Type B pancreatic cell (in vitro differentiated cells): ENCODE measurements around the gene SCRN1. TPM values are rescaled to one million over a fixed set of nuclear protein-coding genes. Genes with fewer than 3 reads are reported as not detected.

Experiments
- DNase-seq: peaks from one replicate; pipeline ENCODE4 v3.0.0; 2021; ENCODE audit warnings: mixed read lengths; ENCODE audit not compliant: unreplicated experiment; ENCODE audit errors: extremely low spot score
- H3K27ac Mint-ChIP-seq: 2 replicates; pipeline ENCODE4 v1.8.0; 2021; ENCODE audit warnings: mild to moderate bottlenecking, mixed read lengths
- H3K27me3 Mint-ChIP-seq: 2 replicates; pipeline ENCODE4 v1.8.0; 2021; ENCODE audit warnings: mixed read lengths
- H3K36me3 Mint-ChIP-seq: 2 replicates; pipeline ENCODE4 v1.8.0; 2021; ENCODE audit warnings: mixed read lengths
- H3K4me1 Mint-ChIP-seq: one replicate; pipeline ENCODE4 v1.8.0; 2021; ENCODE audit warnings: mixed read lengths; ENCODE audit not compliant: unreplicated experiment
- H3K4me3 Mint-ChIP-seq: 2 replicates; pipeline ENCODE4 v1.8.0; 2021; ENCODE audit warnings: mild to moderate bottlenecking, mixed read lengths
- H3K9me3 Mint-ChIP-seq: 2 replicates; pipeline ENCODE4 v1.8.0; 2021; ENCODE audit warnings: mixed read lengths
- CTCF ChIP-seq: fragments of 200-600 bp; sonication (generic); conservative IDR thresholded peaks from 2 replicates; pipeline ENCODE4 v1.5.0; 2021; ENCODE audit warnings: antibody characterized with exemption, mild to moderate bottlenecking
- total RNA-seq: library from RNA; stranded (reverse); gene quantifications from 2 replicates; pipeline ENCODE4 v1.2.1, GENCODE V29; 2021; ENCODE audit warnings: low replicate concordance

The SCRN1 gene
- total RNA-seq, 1 donor from 2014 or later: 62.7 TPM

GRCh38 chr7:29940199-29940598, 49.4 kb downstream of the SCRN1 start:
- DNase-seq: no peak
- H3K4me3 Mint-ChIP-seq: no peak overlapping the region
- H3K36me3 Mint-ChIP-seq: peaks cover 53% of the 10 kb centered on the region
- no peaks in the 10 kb centered on the region for H3K4me1 Mint-ChIP-seq
- no peaks in the 10 kb centered on the region for H3K27me3 Mint-ChIP-seq
- no peak overlapping the region for H3K27ac Mint-ChIP-seq
- no peak for TF ChIP-seq CTCF
- H3K9me3 Mint-ChIP-seq: no peaks in the 10 kb centered on the region

GRCh38 chr7:29937132-29937531, 52.5 kb downstream of the SCRN1 start:
- Mint-ChIP-seq H3K4me1 (no peaks in the 10 kb centered on the region), H3K27me3 (no peaks in the 10 kb centered on the region), H3K4me3 (no peak overlapping the region), H3K9me3 (no peaks in the 10 kb centered on the region), H3K36me3 (peaks cover 38% of the 10 kb centered on the region), H3K27ac (no peak overlapping the region)
- TF ChIP-seq CTCF: no peak
- no peak for DNase-seq

- Mint-ChIP-seq H3K4me1 (no peaks in the 10 kb centered on the region), H3K9me3 (no peaks in the 10 kb centered on the region), H3K27ac (no peak overlapping the region), H3K36me3 (peaks cover 42% of the 10 kb centered on the region), H3K27me3 (no peaks in the 10 kb centered on the region), H3K4me3 (no peak overlapping the region)
- no peak for TF ChIP-seq CTCF
- no peak for DNase-seq
Measured at GRCh38 chr7:29935111-29935510, 54.5 kb downstream of the SCRN1 start.

- DNase-seq: no peak
- H3K36me3 Mint-ChIP-seq: peaks cover 18% of the 10 kb centered on the region
- no peaks in the 10 kb centered on the region for H3K27me3 Mint-ChIP-seq
- no peaks in the 10 kb centered on the region for H3K4me1 Mint-ChIP-seq
- no peak overlapping the region for H3K4me3 Mint-ChIP-seq
- H3K9me3 Mint-ChIP-seq: no peaks in the 10 kb centered on the region
- TF ChIP-seq CTCF: no peak
- no peak overlapping the region for H3K27ac Mint-ChIP-seq
Measured at GRCh38 chr7:29929018-29929807, 60.4 kb downstream of the SCRN1 start.

GRCh38 chr7:29926741-29927140, 62.9 kb downstream of the SCRN1 start:
- Mint-ChIP-seq H3K27me3 (no peaks in the 10 kb centered on the region), H3K27ac (no peak overlapping the region), H3K4me1 (no peaks in the 10 kb centered on the region), H3K9me3 (no peaks in the 10 kb centered on the region), H3K36me3 (peaks cover 6% of the 10 kb centered on the region), H3K4me3 (no peak overlapping the region)
- DNase-seq: no peak
- no peak for TF ChIP-seq CTCF
